Measurements from ENCODE around the gene ATG10. TPM values are rescaled to one million over a fixed set of nuclear protein-coding genes. Genes with fewer than 3 reads are reported as not detected.

ATG10 gene
- total and polyA plus RNA-seq, 2 of the 8 experiments (the other 6 are each of a cell fraction or from before 2014, with no cell fraction given) = 3.7 to 8.8 TPM

DNA sequence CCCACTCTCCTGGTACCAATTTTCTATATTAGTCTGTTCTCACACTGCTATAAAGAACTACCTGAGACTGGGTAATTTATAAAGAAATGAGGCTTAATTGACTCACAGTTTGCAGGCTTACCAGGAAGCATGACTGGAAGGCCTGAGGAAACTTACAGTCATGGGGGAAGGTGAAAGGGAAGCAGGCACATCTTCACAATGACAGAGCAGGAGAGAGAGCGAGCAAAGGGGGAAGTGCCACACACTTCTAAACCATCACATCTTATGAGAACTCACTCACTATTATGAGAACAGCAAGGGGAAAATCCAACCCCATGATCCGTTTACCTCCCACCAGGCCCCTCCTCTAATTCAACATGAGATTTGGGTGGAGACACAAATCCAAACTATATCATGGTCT, 72.2 kb downstream of the ATG10 start:
- no peaks in the 10 kb centered on the region for H3K4me1 ChIP-seq (replicated peaks in 1 of 4; ENCODE audit: control insufficient read depth in 3 of 4, insufficient read depth in 4 of 4, low read length in 3 of 4)
- H3K36me3 ChIP-seq (ENCODE audit: control insufficient read depth in 2 of 4, insufficient read depth in 4 of 4, low read length in 3 of 4) = peaks cover 0 to 11% (median 0%) of the 10 kb centered on the region in 4 experiments; a peak in 2 of 8 replicates
- H2BK20ac ChIP-seq (ENCODE audit: low read length) = no peak overlapping the region
- H3K14ac ChIP-seq (ENCODE audit: insufficient read length) = no peak overlapping the region
- no peak overlapping the region for H3K18ac ChIP-seq (ENCODE audit: extremely low read depth, low read length)
- no peak overlapping the region for H3K4ac ChIP-seq (replicated peaks; ENCODE audit: insufficient read length, low read depth, low read length)
- H3K4me3 ChIP-seq (ENCODE audit: extremely low read depth in 1 of 4, insufficient read depth in 2 of 4, low read depth in 3 of 4, low read length in 4 of 4) = no peak overlapping the region
- no peaks in the 10 kb centered on the region for H3K79me2 ChIP-seq (ENCODE audit: control insufficient read depth in 1 of 2, insufficient read depth in 2 of 2, low read length in 2 of 2)
- no peak overlapping the region for H2AFZ ChIP-seq (ENCODE audit: low read length)
- no peak overlapping the region for H3K27ac ChIP-seq (ENCODE audit: low read depth, low read length)
- no peak overlapping the region for H3K56ac ChIP-seq (replicated peaks; ENCODE audit: insufficient read length, low read depth, low read length)
- H3K23ac ChIP-seq (ENCODE audit: insufficient read length) = no peak overlapping the region
- no peaks in the 10 kb centered on the region for H3K23me2 ChIP-seq (ENCODE audit: low read depth, low read length)
- H3K9ac ChIP-seq (replicated peaks in 1 of 4; ENCODE audit: extremely low read depth in 1 of 4, low read depth in 3 of 4, low read length in 3 of 4) = no peak overlapping the region
- H2BK15ac ChIP-seq (ENCODE audit: low read length) = no peak overlapping the region
- CTCF ChIA-PET (ENCODE audit: partially characterized antibody) = no interaction called here
- DNase-seq (ENCODE audit: low read depth in 1 of 2, low spot score in 2 of 2) (no peak), FAIRE-seq (no peak)
- no peak overlapping the region for H2BK120ac ChIP-seq (replicated peaks; ENCODE audit: low read depth, low read length)
- no peaks in the 10 kb centered on the region for H4K20me1 ChIP-seq (replicated peaks in 1 of 2; ENCODE audit: control insufficient read depth in 1 of 2, insufficient read depth in 2 of 2, low read length in 2 of 2)
- no peak overlapping the region for H2AK5ac ChIP-seq (ENCODE audit: low read depth, low read length)
- peaks cover 16 to 17% of the 10 kb centered on the region in 2 experiments for H3K9me3 ChIP-seq (ENCODE audit: insufficient read depth in 2 of 2, low read depth in 1 of 2, low read length in 1 of 2)
- no peak overlapping the region for H2BK5ac ChIP-seq (ENCODE audit: low read depth, low read length)
- no peak overlapping the region for H4K91ac ChIP-seq (replicated peaks; ENCODE audit: insufficient read length, low read length)
- H3K27me3 ChIP-seq (replicated peaks in 1 of 4; ENCODE audit: control insufficient read depth in 3 of 4, extremely low read depth in 1 of 4, insufficient read depth in 3 of 4, low read length in 3 of 4) = no peaks in the 10 kb centered on the region
- no peak overlapping the region for H3K4me2 ChIP-seq (ENCODE audit: insufficient read depth in 1 of 2, low read depth in 2 of 2, low read length in 2 of 2)
- H4K8ac ChIP-seq (ENCODE audit: extremely low read depth, insufficient read depth, low read length) = no peak overlapping the region
- no peaks in the 10 kb centered on the region for H3K79me1 ChIP-seq (ENCODE audit: low read depth, low read length)
- WGBS, 2 experiments (ENCODE audit: extremely low coverage in 1 of 2, insufficient coverage in 1 of 2, insufficient read length in 1 of 2, insufficient replicate concordance in 2 of 2, low coverage in 1 of 2, low lambda C conversion rate in 2 of 2, missing lambda C conversion rate in 1 of 2) = 93% methylated on average over 2 of the region's 2 CpGs; no CpG with 5 or more reads in 1 of the 2 experiments
- no peak overlapping the region for H4K5ac ChIP-seq (ENCODE audit: insufficient read length, low read depth, low read length)
- POLR2A ChIA-PET (ENCODE audit: partially characterized antibody) = no interaction called here
- H2BK12ac ChIP-seq (ENCODE audit: low read depth, low read length) = no peak overlapping the region
- TF ChIP-seq CTBP2 (IDR thresholded peaks at IDR 0.05; ENCODE audit: borderline replicate concordance, insufficient read depth, insufficient read length, low read length) (no peak), RAD21 (IDR thresholded peaks at IDR 0.05 in 1 of 2, conservative IDR thresholded peaks at IDR 0.05 in 1 of 2; ENCODE audit: low read depth in 2 of 2, low read length in 2 of 2) (no peak), TAF1 (IDR thresholded peaks at IDR 0.05; ENCODE audit: low read depth, low read length) (no peak), TEAD4 (IDR thresholded peaks at IDR 0.05; ENCODE audit: low read depth, low read length) (no peak), CBX8 (IDR thresholded peaks at IDR 0.05; ENCODE audit: borderline replicate concordance, low read depth, low read length) (no peak), BACH1 (IDR thresholded peaks at IDR 0.05; ENCODE audit: low read length) (no peak), BCL11A (IDR thresholded peaks at IDR 0.05; ENCODE audit: low read depth in 2 of 2, low read length in 2 of 2) (no peak), ASH2L (IDR thresholded peaks at IDR 0.05; ENCODE audit: low read length) (no peak), TBP (IDR thresholded peaks at IDR 0.05; ENCODE audit: low read depth, low read length) (no peak), SRF (IDR thresholded peaks at IDR 0.05; ENCODE audit: low read depth, low read length) (no peak)
- TF ChIP-seq, protein P1, sequence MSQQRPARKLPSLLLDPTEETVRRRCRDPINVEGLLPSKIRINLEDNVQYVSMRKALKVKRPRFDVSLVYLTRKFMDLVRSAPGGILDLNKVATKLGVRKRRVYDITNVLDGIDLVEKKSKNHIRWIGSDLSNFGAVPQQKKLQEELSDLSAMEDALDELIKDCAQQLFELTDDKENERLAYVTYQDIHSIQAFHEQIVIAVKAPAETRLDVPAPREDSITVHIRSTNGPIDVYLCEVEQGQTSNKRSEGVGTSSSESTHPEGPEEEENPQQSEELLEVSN (IDR thresholded peaks at IDR 0.05) = no peak
- TF ChIP-seq, protein P2, sequence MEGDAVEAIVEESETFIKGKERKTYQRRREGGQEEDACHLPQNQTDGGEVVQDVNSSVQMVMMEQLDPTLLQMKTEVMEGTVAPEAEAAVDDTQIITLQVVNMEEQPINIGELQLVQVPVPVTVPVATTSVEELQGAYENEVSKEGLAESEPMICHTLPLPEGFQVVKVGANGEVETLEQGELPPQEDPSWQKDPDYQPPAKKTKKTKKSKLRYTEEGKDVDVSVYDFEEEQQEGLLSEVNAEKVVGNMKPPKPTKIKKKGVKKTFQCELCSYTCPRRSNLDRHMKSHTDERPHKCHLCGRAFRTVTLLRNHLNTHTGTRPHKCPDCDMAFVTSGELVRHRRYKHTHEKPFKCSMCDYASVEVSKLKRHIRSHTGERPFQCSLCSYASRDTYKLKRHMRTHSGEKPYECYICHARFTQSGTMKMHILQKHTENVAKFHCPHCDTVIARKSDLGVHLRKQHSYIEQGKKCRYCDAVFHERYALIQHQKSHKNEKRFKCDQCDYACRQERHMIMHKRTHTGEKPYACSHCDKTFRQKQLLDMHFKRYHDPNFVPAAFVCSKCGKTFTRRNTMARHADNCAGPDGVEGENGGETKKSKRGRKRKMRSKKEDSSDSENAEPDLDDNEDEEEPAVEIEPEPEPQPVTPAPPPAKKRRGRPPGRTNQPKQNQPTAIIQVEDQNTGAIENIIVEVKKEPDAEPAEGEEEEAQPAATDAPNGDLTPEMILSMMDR (IDR thresholded peaks at IDR 0.05; ENCODE audit: control extremely low read depth in 1 of 3, insufficient read depth in 1 of 3, low read depth in 1 of 3, low read length in 3 of 3) = no peak

Measured in H1 (cell line).